Dedifferentiated amniotic fluid mesenchymal stem cell (primary cell): ENCODE data around the gene GNG12.

Experiments used
- DNase-seq: peaks from one replicate; pipeline ENCODE4 v3.0.0-alpha.2; 2016; ENCODE audit errors: extremely low spot score

Gene GNG12

GRCh38 chr1:67832737-67833601 lies at the start of gene GNG12:
TSS of gene GNG12 (minus strand) at chr1:67833467. CDS start at chr1:67707686, 125,781 bp downstream.
- DNase-seq = peak; percentile 62

GRCh38 chr1:67882196-67882958 lies 49.1 kb upstream of the GNG12 start:
- no peak for DNase-seq

GRCh38 chr1:67880056-67880601 lies 46.9 kb upstream of the GNG12 start:
- DNase-seq = no peak

- no peak for DNase-seq
Measured at GRCh38 chr1:67879485-67879884, 46.2 kb upstream of the GNG12 start.

- no peak for DNase-seq
Measured at GRCh38 chr1:67874501-67875111, 41.3 kb upstream of the GNG12 start.

- DNase-seq = no peak
Measured at GRCh38 chr1:67869233-67869632, 36.0 kb upstream of the GNG12 start.

GRCh38 chr1:67863637-67864036 lies 30.4 kb upstream of the GNG12 start:
- no peak for DNase-seq

GRCh38 chr1:67862685-67863084 lies 29.4 kb upstream of the GNG12 start:
- DNase-seq = no peak

- no peak for DNase-seq
Measured at GRCh38 chr1:67861856-67862516, 28.7 kb upstream of the GNG12 start.

- no peak for DNase-seq
Measured at GRCh38 chr1:67860776-67861175, 27.5 kb upstream of the GNG12 start.

- no peak for DNase-seq
Measured at GRCh38 chr1:67856921-67857320, 23.7 kb upstream of the GNG12 start.

GRCh38 chr1:67855961-67856360 lies 22.7 kb upstream of the GNG12 start:
- DNase-seq = no peak

GRCh38 chr1:67855444-67855843 lies 22.2 kb upstream of the GNG12 start:
- DNase-seq = no peak

- DNase-seq = peak; percentile 71
Measured at GRCh38 chr1:67853704-67854103, 20.4 kb upstream of the GNG12 start.

GRCh38 chr1:67851800-67852199 lies 18.5 kb upstream of the GNG12 start:
- DNase-seq = no peak

GRCh38 chr1:67850611-67851075 lies 17.4 kb upstream of the GNG12 start:
- DNase-seq = peak; percentile 68

- peak; percentile 41 for DNase-seq
Measured at GRCh38 chr1:67850151-67850551, 16.9 kb upstream of the GNG12 start.

GRCh38 chr1:67847466-67847865 lies 14.2 kb upstream of the GNG12 start:
- DNase-seq = no peak

- no peak for DNase-seq
Measured at GRCh38 chr1:67846538-67846937, 13.3 kb upstream of the GNG12 start.

- no peak for DNase-seq
Measured at GRCh38 chr1:67844988-67845387, 11.7 kb upstream of the GNG12 start.

- DNase-seq = no peak
Measured at GRCh38 chr1:67843746-67844145, 10.5 kb upstream of the GNG12 start.

- no peak for DNase-seq
Measured at GRCh38 chr1:67843331-67843730, 10.1 kb upstream of the GNG12 start.
